DLD1 (cell line): ENCODE measurements around the gene SBF1.

ENCODE experiments used
- in situ Hi-C: cut with HindIII; loops from 2 replicates; pipeline ENCODE4 v1.10.0; 2017; ENCODE audit warnings: low sequenced_read_pairs

Gene SBF1

DNA sequence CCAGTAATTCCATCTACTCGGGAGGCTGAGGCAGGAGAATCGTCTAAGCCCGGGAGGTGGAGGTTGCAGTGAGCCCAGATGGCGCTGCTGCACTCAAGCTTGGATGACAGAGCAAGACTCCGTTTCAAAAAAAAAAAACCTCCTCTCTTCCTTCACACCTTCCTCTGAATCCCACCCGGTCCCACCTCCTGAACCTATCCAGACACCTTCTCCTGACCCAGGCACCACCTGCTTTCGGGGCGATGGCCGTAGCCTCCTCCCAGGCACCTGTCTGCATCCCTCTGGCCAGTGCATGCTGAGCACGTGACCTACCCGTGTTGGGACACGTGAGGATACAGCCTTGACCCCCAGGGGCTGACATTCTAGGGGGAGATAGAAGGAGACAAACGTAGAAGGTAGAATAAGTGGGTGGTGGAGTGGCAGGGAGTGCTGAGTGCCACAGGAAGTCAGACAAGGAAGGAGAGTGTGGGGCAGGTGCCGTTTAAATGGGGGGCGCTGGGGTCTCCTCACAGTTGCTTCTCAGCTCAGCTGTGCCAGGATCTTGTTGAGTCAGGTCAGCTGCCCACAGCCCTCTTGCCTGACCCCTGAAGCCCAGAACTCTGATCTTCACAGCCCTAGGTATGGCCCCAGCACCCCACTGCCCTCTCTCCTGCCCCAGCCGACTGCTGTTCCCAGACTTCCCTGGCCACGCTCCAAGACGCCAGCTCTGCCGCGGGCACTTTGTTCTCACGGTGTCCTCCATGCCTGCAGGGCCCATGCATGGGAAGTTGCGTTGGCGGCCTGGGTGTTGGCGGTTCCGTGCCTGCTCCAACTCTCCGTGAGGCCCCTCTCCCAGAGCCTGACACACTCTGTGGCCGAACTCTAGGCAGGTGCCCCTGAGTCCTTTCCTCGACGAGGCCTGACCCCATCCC lies 10.6 kb upstream of the SBF1 start:
- in situ Hi-C loops = no loop called here

DNA sequence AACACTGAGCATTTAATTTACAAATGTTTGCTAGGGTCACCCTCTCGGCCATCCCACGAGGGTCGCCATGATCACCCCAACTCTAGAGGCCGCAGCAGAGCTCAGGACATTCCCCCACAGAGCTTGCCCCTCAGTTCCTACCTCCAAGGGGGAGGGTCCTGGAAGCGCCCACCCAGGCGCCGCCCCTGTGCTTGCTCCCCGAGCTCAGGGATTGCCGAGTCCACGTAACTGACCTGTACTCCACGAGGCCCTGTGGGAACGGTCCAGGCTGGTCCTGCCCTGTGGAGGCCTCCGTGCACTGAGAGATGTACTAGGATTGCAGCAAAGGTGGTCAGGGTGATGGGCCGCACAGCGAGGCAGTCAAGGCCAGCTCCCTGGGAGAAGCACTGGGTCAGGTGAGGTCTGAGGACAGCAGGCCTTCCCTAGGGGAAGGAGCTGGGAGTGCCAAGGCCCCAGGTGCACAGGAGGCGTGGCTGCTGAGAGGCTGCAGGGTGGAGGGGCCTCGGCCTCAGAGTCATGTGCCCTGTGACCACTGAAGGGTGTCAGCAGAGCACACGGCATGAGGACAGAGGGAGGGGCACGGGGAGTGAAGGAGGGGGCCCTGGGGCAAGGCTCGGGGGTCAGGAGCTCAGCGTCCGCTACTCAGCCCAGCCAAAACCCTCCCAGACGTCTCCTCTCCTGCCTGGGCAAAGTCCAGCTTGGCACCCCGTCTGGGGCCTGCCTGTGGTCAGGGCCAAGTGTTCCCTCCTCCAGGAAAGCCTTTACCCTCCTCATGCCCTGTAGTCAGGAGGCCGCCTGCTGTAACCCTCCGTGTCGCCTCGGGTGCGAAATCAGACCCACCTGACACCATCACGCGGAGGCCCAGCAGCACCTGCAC lies 9.4 kb upstream of the SBF1 start:
- in situ Hi-C loops = no loop called here

DNA sequence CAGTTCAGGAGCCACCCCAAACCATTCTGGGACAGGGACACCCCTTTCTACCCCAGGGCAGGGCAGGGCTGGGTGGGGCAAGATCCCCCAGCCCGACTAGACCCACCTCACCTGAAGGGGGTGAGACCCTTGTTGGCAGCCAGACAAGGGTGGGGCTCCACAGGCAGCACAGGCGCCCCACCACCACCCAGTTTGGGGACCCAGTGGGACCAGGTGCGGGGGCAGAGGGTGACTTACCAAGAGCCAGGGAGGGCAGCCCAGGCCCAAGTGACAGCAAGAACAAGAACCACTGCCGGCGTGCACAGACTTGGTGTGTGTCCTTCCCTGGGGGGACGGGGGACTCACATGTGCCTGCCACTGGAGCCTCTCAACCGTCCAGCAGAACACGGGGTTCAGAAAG lies 8.7 kb upstream of the SBF1 start:
- in situ Hi-C loops = no loop called here

DNA sequence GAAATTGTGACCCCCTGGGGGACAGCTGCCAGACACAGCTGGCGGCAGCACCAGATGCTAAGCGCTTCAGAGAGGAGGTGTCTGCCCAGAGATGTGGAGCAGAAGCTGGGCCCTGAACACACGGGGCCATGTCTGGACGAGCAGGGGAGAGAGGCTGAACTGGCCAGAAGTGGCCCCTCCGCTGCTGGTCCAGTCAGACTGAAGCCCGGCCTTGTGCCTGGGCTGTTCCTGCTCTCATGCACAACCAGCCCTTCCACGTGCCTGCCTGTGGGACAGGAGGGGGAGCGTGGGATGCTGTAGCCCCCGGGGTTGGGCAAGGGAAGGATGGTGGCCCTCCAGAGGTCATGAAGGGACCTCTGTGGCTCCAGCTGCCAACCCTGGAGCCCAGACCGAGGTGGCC lies 8.3 kb upstream of the SBF1 start:
- in situ Hi-C loops = no loop called here

DNA sequence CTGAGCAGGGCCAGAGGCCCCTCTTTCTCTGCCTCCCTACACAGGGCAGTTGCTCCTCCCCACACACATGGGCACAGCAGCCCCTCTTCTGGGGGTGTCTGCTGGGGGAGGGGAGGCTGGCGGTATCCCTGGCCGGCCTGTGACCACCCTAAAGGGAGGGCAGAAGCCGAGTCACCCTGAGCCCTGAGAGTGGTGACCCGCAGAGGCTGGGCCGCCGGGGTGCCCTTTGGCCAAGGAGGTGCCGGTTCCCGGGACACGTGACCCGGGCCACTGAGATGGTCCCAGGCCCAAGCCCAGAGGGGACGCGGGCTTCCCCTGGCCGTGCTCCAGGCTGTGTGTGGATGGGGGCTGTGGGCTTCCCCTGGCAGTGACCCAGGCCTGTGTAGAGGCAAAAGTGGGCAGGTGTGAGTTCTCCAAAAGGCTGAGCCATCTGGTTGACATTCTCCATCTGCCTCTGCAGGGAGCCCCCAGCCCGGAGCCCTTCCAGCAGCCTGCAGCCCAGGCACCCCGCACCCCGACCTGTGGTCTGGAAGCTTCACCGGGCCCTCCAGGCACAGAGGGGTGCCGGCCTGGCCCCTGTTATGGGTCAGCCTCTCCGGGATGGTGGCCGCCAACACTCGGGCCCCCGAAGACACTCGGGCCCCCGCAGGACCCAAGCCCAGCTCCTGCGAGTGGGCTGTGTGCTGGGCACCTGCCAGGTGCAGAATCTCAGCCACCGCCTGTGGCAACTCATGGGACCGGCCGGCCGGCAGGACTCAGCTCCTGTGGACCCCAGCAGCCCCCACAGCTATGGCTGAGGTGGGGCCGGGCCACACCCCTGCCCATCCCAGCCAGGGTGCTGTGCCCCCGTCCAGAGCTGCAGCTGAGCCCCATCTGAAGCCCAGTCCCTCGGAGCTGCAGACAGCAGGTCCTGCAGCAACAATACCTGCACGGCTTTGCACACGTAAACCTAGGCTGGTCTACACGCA lies 7.6 kb upstream of the SBF1 start:
- in situ Hi-C loops = no loop called here

DNA sequence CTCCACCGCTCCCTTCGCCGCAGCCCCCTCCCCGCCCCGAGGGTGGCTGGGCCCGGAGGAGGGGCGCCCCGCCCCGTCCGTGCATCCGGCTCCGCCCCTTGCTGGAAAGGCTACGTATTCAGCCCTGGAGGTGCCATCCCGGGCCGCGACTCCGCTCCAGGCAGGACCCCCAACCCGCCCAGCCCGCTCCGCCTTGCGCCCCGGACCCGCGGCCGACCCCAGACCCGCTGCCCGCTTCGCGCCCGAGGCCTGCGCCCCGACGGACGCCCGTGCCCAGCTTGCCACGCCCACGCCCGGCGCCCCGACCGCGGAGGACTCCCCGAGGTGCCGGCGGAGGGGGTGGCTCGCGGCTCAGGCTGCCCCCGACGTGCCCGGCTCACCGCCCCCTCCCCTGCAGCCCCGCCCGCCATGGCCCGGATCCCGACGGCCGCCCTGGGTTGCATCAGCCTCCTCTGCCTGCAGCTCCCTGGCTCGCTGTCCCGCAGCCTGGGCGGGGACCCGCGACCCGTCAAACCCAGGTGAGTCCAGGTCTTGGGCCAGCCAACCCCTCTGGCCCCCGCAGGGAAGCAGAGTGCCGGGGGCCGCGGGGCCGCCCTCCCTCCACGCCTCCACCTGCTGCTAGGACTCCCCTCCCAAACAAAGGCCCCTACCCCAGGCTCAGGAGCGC lies 6.7 kb upstream of the SBF1 start, which contains the start of gene ADM2:
Gene ADM2 (plus strand): TSS at position 104 of the 667 bp plus-strand sequence. CDS start 305 bp downstream, at position 409.
- in situ Hi-C loops = no loop called here

DNA sequence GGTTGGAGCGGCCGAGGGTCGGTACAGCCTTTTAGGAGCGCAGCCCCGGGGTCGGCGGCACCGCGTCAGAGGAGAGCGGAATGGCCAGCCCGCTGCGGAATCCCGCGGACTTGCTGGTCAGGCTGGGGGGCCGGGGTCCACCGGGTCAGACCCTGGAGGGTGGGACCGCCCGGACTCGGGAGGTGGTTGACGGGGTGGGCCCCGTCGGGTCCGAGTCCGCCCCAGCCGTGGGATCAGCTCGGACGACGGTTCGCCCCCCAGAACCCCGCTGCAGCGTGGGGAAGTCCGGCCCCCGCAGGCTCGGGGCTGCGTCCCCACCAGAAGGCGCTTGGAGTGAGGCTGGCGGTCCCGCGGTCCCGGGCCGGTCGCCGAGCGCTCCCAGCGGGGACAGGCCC lies 6.2 kb upstream of the SBF1 start:
- in situ Hi-C loops = no loop called here

DNA sequence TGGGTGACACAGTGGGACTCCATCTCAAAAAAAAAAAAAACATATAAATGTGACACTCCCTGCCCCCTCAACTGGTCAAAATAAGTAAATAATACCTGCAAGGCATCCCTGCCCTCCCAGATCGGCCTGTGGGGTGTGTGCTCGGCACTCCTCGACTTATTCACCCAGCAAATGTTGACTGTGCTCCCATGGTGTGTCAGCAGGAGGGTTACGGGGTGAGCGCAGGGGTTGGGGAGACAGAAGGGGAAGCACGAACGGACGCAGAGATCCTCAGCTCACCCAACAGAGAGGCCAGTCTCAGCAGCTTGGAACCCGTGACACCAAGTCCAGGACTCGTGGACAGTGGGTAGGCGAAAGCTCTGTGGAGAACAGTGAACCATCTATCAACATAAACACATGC lies 4.9 kb upstream of the SBF1 start:
- in situ Hi-C loops = no loop called here

DNA sequence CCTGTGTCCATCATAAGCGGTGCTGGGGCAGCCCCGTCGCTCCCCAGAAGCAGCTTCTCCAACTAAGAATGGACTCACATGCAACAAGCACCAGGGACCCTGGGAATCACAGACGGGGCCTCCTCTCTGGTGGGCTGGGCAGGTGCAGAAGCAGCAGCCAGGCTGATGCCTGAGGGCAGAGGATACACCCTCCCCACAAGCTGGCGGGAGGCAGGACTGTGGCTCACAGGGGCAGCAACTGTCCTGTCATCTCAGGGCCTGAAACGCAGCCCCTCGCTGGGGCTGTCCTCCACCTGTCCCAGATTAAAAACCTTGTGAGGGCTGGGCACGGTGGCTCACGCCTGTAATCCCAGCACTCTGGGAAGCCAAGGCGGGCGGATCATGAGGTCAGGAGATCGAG lies 3.1 kb upstream of the SBF1 start:
- in situ Hi-C loops = no loop called here

DNA sequence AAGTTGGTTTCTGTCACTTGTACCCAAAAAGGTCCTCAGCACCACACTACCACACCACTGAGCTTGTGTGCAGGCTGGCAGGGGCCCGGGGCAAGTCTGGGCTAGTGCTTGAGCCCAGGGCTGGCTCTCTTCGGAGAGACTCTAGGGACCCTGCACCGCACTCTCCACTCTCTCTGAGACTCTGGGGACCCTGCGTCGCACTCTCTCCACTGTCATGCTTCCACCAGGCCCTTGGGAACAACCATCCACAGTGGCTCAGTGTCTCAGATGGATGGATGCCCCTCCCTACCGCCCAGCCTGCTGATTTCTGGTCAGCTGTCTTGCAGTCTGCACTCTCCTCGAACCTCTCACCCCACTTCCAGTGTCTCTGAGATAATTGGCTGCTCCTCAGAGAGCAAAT lies 2.0 kb upstream of the SBF1 start:
- in situ Hi-C loops = no loop called here

DNA sequence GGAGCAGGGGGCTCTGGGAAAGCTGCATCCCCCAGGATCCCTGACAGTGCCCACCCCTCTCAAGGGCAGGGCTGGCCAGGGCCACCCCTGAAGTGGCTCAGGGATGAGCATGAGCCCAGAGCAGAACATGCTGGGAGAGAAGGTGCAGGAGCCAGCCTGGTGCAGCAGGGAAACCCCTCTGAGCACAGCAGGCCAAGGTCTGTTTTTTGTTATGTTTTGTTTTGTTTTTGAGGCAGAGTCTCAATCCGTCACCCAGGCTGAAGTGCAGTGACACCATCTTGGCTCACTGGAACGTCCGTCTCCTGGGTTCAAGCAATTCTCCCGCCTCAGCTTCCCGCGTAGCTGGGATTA lies 792 bp upstream of the SBF1 start:
- in situ Hi-C loops = no loop called here

DNA sequence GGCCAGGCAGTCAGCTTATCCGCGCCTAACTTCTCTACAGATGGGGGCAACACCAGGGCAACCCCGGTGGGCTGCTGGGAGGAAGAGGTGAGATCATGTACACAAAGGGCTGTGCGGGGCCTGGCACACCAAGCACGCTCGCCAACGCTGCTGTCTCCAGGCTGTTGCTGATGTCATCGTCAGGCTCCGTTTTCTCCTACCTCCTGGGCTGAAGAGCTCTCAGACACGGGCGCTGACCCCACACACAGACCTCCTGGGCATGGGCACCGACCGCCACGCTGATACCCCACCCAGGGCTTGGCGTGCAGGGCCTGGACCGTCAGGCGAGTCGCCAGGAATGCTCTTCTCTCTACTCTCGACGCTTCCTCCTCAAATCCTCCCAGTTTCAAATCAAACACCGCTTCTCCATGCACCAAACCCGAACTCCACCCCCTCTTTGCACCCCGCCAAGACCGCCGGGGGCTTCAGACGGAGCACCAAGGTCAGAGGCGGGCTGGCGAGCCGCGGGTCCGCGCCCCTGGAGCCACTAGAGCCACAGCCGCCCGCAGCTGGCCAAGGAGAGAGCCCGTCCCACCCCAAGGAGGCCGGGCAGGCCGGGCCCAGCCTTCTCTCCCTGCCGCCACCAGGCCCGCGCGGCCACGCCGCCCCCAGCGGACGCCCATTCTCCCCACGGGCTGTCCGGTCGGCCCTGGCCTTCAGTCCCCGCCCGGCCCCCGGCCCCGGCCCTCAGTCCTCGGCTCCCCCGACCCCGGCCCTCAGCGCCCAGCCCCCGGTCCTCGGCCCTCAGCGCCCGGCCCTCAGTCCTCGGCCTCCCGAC lies 772 bp downstream of the SBF1 start:
- in situ Hi-C loops = no loop called here

DNA sequence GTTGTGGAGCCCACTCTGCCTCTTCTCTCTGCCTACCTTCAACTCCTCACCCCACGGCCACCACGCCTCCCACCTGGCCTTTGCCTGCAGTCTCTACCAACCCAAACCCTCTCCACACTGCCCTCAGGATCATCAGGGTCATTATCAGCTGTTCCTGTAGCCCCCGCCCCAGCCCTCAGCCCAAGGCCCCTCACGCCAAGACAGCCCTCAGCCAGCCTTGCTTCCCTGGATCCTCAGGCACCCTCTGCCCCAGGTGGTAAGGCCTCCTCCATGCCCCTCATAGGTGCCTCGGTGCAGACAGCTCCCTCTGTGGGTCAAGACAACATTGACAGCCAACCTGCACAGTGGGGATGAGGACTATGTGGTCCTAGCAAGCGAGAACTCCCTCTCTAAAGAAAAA lies 1.7 kb downstream of the SBF1 start:
- in situ Hi-C loops = no loop called here

DNA sequence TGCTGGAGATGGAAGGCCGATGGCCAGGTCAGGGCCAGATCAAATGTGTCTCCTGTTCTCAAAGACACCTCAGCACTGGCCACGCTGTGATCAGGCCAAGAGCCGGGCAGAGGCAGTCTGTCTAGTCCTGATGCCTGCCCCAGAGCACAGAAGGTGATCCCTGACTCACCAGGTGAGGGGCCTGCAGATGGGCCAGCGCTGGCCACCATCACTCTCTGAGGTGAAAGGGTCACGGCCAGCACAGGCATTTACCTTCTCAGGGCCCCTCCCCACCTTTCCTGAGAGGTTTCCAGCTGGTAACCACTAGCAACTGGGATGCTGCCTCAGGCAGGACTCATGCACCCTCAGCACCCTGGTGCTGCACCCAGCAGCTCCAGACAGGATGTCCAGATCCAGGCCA lies 2.9 kb downstream of the SBF1 start:
- in situ Hi-C loops = no loop called here

DNA sequence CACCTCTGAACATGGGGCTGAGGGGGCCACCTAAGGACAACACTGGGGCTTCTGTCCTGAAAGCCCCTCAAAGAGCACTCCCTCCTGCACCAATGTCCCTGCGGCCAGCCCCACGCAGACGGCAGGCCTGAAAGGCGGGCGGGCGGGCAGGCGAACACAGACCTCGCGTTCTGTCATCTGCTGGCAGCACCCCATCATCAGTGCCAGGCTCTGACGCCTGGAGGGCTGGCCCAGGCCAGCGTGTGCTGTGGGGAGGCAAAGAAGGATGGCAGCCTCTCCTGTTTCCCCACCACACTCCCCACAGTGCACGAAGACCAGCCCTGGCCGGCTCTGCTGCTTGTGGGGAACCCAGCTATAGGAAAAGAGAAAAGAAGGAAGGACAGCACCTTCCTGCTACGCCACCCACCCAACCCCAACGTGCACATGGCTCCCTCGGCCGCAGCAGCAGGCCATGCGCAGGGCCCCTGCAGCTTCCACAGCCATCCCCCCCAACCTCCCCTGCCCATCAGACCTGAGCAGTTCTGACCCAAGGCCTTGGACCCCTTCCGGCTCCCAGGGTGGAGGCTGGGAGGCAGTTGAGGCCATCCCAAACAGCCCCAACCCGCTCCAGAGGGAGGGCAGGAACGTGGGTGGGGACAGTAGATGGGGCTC lies 3.5 kb downstream of the SBF1 start:
- in situ Hi-C loops = no loop called here

DNA sequence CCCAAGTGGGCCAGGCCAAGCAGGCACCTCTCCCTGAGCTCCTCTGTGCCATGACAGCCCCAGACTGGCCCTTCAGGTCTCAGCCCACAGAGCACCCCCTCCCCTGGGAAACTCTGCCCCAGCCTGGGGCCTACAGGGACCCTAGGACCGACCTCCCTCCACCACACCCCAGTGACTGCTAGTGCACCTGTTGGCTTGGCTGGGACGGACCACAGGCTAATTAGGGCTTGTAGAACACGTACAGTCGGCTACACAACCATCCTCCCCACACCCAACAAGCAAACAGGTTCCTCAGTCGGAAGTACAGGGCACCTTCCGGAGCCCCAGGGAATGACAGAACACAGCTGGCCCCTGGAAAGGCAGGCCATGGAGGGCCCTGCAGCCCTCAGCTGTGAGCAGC lies 4.3 kb downstream of the SBF1 start:
- in situ Hi-C loops = no loop called here

DNA sequence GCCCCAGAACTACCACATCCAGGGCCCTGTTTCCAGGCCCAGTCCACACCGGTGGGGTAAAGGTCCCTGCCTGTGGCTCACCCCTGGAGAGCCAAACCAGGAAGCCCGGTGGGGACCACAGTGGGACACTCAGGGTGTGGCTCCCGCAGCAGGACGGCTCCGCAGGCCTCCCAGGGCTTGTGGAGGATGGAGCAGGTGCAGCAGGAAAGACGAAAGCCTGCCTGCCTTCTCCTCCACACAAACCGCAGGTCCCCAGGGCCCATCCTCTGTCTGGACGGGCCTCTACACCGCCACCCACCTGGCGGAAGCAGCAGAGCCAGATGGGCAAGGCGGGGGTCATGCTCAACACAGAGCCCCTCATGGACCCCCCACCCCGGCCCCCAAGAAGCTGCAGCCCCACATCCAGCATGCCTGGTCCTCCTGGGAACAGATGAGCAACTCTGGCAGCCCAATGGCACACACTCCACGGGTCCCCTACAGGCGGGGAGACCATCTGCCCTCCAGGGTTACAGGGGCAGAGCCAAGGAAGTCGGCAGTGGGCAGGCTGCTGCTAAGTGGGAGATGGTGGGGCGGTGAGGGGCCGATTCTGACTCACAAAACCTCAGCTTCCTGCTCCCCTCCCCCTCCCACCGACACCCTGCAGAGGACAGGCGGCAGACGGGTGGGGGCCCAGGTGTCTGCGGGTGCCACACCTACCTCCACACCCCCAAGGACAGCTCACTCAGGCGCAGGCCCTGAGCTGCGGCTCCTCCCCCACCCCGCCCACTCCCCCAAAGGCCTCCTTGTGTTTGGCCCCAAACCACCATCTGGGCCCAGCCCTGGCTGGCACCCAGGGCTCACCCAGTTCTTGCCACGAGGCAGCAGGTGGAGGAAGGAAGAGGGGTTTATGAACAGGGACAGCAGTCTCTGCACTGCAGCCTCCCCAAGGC lies 5.2 kb downstream of the SBF1 start:
- in situ Hi-C loops = no loop called here

DNA sequence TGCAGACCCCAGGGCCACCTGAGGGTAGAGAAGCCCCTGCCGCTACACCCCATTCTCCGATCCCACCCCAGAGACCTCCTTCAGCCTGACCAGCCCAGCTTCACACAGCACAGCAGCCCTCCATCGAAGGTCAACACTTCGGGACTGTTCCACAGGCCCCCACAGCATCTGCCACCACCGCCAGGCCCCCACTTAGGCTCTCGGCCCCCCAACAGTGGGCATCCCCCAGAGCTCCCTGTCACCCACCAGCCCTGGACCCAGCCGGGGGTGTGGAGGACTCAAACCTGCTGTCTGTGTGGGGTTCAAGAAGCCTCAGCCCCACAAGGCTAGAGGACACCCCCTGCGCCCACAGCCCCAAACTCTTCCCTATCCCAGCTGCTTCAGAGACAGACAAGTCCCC lies 6.2 kb downstream of the SBF1 start:
- in situ Hi-C loops = no loop called here
